Smooth muscle cell of the pulmonary artery (primary cell): ENCODE data around the gene PLA2G2A. TPM values are rescaled to one million over a fixed set of nuclear protein-coding genes. Genes with fewer than 3 reads are reported as not detected.

Experiments used
- total RNA-seq: library from RNA; depleted of rRNA; stranded (reverse); fragments of >200 nt; gene quantifications from 2 replicates; pipeline ENCODE4 v1.2.3, GENCODE V29; 2014

The PLA2G2A gene
- not detected in 2 replicates for total RNA-seq

GRCh38 chr1:19979494-19979977 is at the start of gene PLA2G2A:
Gene PLA2G2A, minus strand, starts transcription at chr1:19979618. Its CDS starts 845 bp downstream, at chr1:19978773.

Other genes with a start within 250 kb of the PLA2G2A start
- gene TMCO4, start 179.7 kb downstream of the PLA2G2A start, total RNA-seq = 10.5 and 11.3 TPM in 2 replicates
- gene RNF186, start 164.3 kb downstream of the PLA2G2A start, total RNA-seq = not detected in 2 replicates
- 5.1 and 7.7 TPM in 2 replicates for gene OTUD3, start 97.2 kb downstream of the PLA2G2A start, total RNA-seq
- gene PLA2G2E, start 56.0 kb downstream of the PLA2G2A start, total RNA-seq = not detected in 2 replicates
- 0.36 and 0.52 TPM in 2 replicates for gene PLA2G5, start 90.6 kb upstream of the PLA2G2A start, total RNA-seq
- not detected in 2 replicates for gene PLA2G2D, start 139.9 kb upstream of the PLA2G2A start, total RNA-seq
- gene PLA2G2F, start 159.7 kb upstream of the PLA2G2A start, total RNA-seq = not detected in 2 replicates
- gene UBXN10, start 206.5 kb upstream of the PLA2G2A start, total RNA-seq = not detected in 2 replicates
- not detected in 2 replicates for gene PLA2G2C, start 206.9 kb upstream of the PLA2G2A start, total RNA-seq